Head of caudate nucleus (tissue), 42 donors: ENCODE measurements around the gene HLA-A.
A peak's percentile ranks its signal among the peaks of the same experiment; 100 is the strongest.

ENCODE experiments used
- DNase-seq, 42 donors: peaks; one replicate each; pipeline versions ENCODE4 v3.0.0 to v3.0.0-alpha.2; 2020 to 2021; ENCODE audit warnings: mixed read lengths in 7 of 42
- intact Hi-C: fragments of 100-400 bp; cut with DNase I; formaldehyde crosslinking; loops from one replicate; pipeline ENCODE4 v1.15.0; 2022

Gene HLA-A

DNA sequence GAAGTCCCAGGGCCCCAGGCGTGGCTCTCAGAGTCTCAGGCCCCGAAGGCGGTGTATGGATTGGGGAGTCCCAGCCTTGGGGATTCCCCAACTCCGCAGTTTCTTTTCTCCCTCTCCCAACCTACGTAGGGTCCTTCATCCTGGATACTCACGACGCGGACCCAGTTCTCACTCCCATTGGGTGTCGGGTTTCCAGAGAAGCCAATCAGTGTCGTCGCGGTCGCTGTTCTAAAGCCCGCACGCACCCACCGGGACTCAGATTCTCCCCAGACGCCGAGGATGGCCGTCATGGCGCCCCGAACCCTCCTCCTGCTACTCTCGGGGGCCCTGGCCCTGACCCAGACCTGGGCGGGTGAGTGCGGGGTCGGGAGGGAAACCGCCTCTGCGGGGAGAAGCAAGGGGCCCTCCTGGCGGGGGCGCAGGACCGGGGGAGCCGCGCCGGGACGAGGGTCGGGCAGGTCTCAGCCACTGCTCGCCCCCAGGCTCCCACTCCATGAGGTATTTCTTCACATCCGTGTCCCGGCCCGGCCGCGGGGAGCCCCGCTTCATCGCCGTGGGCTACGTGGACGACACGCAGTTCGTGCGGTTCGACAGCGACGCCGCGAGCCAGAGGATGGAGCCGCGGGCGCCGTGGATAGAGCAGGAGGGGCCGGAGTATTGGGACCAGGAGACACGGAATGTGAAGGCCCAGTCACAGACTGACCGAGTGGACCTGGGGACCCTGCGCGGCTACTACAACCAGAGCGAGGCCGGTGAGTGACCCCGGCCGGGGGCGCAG lies at the start of gene HLA-A:
Gene HLA-A (plus strand): TSS at position 258 of the 778 bp plus-strand sequence. CDS start 22 bp downstream, at position 280.
- intact Hi-C loops = no loop called here
- peak; percentile 77 to 98 (median 92) for DNase-seq

DNA sequence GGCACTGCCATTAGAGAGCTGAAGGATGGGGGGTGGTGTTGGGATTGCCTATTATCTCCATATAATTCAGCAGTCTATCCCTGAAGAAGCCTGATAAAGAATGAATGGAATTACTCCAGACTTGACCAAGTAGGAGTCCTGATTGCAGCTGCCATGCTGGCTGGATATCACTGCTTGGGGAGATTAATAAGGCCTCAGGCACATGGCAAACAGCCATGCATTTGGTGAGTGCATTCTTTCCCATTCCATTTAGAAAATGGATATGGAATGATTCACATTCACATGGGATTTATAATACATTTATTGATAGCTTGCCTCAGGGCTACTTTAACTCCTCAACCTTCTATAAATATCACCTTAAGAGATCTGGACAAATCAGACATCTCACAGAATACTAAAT lies 49.6 kb upstream of the HLA-A start:
- intact Hi-C loops = no loop called here
- peak in 1 of 42 donors; percentile 12 for DNase-seq

DNA sequence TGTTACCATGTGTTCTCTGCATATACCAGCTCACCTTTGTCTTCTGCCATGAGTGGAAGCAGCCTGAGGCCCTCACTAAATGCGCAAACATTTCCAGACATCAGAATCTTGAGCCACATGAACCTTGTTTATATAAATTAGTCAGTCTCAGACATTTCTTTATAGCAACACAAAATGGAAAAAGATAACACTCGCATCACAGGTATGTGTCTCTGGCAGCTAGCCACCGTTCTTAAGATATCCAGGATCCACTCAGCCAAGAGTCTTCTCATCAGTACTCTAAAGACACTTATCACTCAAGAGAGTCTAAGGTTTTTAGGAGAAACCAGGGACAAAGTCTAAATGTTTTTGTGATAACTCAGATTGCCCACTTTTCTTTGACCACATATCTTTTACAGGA lies 43.1 kb upstream of the HLA-A start:
- no peak for DNase-seq

DNA sequence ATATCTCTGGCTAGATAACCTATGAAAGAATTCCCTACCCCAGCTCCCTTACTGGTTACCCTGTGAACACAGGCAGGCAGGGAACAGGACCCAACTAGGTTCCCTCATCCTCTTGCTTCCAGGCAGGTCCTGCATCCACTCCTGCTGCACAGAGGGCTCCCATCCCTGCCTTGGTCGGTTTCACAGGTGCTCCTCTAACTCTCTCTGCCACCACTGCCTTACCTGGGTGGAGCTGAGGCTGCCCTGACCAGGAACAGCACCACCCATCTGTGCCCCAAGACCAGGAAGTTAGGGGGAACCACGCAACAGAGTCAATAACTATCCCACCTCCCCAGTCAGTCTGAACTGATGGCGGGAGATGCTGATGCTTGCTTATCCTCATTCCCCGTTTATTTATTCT lies 37.0 kb upstream of the HLA-A start:
- intact Hi-C loops = no loop called here
- DNase-seq = no peak

More for the DNA sequence above, 43.1 kb upstream of the HLA-A start:
- intact Hi-C loops = no loop called here

DNA sequence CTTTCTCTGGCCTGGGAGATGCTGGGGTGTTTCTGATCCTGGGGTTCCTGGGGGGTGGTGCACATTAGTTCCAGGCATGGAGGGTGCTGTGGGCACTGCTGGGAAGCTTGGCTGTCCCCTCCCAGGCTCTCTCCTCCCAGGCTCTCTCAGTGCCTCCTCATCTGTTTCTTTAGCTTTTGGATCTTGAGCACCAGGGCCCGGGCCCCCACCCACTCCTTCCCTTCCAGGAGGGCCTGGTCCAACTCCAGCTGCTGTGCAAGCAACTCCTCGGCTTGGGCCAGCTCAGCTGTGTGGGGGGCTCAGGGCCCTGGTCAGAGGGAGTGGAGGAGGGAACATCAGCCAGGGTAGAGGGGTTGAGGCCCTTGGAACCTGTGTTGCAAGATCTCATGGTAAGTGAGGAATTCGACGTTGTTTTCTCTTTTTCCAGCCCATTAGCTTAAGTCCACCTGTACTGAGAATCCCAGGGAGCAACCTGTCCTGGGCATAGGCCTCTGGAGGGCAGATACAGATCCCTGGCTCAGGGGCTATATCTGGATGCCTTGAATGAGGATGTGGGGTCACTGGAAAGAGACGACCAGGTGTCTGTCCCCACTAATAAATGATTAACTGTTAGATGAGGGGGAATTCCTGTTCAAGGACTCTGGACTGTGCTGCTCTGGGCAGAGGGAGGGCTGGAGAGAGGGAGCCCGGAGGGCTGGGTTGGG lies 34.5 kb upstream of the HLA-A start:
- DNase-seq = no peak
- intact Hi-C loops = no loop called here

DNA sequence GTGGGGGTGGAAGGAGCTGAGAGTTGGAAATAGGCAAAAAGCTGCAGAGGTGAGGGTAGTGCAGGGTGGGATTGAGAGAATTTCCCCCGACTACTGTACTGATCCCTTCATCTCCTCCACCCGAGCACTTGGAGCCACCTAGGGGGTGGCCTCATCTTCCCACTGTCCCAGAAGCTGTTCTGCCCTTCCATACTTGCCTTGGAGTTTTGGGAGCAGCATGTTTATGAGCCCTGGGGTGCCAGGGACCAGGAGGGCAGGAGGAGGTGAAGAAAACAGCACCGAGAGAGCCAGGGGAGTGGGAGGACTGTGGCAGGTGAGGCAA lies 34.0 kb upstream of the HLA-A start:
- intact Hi-C loops = no loop called here
- DNase-seq = peak in 1 of 42 donors; percentile 14

DNA sequence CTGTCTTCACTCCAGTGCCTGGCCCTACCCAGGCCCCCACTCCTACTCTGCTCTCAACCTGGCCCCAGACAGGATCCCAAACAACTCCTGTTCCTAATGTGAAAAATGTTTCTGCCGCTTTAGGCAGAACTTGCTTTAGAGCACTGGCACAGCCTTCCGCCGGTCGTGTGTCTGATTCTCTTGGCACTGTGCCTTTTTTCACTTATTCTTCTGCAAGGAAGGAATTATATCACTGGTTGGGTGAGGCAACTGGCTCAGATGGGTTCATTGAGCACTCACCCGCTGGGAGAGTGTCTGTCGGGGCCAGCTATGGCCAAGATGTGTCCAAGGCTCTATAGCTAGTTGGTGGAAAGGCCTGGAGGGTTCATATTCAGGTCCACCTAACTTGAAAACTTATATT lies 33.6 kb upstream of the HLA-A start:
- peak in 1 of 42 donors; percentile 7 for DNase-seq
- intact Hi-C loops = no loop called here

DNA sequence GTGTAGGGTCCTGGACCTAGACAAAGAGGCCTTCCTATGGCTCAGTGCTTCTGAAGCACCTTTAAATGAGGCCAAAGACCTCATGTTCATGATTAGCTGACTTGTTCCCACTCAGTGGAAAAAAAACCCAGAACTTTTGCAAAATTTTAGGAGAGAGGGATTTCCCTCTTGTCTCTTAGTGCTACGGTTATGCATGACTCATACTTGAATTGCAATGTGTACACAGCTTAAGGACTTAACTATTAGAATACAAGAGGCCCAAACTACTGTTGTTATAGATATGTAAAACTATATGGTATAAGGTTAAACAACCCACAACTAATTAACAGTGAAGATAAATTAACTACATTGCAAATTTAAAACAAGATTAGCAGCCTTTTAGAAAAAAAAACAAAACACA lies 32.3 kb upstream of the HLA-A start:
- intact Hi-C loops = no loop called here
- DNase-seq = no peak

DNA sequence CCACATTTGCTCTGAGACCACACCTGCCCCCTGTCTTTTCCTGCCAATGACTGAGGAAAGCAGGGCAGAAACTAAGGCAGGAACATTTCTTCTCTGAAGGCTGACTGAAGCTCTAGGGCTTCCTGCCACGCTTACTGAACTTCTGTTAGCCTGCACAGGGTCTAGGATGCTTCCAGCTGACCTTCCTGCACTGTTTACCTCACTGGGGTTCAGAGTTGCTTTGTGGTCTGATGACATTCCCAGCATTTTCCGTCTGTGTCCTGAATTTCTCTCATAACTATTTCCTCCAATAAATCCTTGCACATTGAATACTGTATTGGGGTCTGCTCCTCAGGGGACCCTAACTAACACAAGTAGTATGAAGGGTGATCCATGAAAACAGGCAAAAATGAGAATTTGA lies 29.5 kb upstream of the HLA-A start:
- no peak for DNase-seq
- intact Hi-C loops = no loop called here

DNA sequence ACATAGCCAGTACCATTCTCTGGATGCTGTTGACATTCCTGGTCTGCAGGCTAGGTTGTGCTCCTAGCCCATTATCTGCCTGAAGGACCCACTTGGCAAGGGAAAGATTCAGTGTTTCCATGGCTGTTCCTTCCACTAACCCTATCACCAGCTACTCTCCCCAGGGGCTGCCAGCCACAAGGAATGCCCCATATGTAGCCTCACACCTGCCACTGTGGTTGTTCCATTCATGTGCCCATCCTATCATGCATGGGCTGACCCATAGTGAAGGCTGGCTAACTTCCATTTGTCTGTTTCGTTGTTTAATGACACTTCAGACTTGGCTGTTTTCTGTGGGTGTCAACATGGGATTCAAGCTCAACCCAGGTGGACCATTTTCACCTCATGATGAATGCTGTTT lies 25.6 kb upstream of the HLA-A start:
- intact Hi-C loops = no loop called here
- no peak for DNase-seq

DNA sequence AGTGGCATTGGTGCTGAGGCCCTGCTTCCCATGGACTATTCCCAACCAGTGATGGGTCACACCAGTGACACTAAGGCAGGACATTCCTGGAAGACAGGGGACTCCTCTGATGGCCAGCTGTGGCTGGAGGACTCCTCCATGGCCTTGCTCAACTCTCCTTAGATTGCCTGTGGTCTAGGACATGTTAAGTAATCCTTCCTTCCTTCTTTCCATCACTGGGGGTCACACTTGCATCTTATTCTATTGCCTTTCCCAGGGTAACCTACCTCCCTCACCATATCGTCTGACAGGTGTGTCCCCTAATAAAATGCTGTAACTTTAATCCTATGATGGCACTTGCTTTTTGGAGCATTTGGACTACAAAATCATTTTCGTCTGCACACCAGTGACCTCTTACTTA lies 24.5 kb upstream of the HLA-A start:
- intact Hi-C loops = no loop called here
- DNase-seq = no peak

DNA sequence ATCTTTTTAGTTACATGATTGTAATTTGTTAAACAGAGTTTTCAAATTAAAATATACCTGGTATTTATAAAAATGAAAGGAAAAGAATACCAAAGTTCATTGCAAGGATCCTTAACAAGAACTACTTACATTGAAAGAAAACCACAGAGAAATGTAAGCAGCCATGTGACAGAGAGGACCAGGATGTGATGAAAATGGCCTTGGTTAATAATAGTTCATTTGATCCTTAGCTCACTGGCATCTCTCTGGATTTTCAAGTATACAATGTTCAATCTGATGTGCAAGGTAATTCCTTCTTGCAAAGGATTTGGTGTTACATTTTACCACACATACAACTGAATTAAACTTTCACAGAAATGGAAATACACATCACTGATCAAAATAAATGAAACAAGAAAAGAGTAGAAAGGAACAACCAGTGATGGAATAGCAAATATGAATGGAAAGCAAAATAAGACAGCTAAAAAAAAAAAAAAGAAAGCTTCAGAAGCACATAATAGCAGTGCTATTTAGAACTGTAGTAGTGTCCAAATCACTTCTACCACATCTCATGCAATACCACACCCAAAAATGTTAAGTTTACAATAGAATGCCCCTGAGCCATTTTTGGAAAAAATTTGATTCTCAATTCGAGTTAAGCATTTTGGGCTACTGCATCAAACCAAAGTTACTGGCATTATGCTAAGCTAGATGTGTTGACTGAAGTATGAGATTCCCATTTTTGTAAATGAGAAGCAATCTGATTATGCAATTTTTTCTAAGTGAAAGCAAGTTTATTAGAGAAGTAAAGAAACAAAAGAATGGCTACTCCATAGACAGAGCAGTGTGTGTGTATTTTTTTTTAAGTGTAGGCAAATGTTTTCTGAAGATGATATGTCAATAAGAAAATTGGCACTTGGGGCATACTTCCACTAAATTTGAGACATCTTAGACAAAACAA lies 22.6 kb upstream of the HLA-A start:
- no peak for DNase-seq
- intact Hi-C loops = no loop called here

DNA sequence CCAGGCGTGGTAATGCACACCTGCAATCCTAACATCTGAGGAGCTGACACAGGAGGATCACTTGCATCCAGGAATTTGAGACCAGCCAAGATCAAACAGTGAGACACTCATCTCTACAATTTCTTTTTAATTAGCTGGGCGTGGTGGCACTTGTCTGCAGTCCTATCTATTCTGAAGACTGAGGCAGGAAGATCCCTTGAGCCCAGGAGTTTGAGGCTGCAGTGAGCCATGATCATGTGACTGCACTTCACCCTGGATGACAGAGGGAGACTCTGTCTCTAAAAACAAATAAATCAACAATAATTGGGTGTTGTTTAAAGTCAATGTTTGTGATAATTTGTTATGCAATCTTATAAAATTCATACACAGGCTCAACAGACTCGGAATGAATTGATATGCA lies 18.0 kb upstream of the HLA-A start:
- intact Hi-C loops = no loop called here
- peak in 1 of 42 donors; percentile 38 for DNase-seq

DNA sequence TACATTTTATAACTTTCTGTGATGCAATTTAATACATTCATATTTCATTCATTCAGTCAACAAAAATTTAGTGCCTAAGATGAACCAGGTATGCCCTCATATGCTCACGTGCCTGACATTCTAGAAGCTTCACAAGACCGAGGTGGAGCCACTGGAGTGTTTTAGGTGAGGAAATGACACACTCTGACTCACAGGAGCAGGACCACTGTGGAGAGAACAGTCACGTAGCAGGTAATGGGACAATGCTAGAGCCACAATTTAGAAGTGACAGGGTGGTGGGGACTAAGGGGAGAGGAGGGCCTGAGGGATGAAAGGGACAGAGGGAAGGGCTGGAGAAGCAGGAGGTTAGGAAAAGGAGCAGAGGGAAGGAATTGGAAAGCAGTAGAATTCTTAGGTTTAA lies 17.6 kb upstream of the HLA-A start:
- DNase-seq = peak in 1 of 42 donors; percentile 26
- intact Hi-C loops = no loop called here

DNA sequence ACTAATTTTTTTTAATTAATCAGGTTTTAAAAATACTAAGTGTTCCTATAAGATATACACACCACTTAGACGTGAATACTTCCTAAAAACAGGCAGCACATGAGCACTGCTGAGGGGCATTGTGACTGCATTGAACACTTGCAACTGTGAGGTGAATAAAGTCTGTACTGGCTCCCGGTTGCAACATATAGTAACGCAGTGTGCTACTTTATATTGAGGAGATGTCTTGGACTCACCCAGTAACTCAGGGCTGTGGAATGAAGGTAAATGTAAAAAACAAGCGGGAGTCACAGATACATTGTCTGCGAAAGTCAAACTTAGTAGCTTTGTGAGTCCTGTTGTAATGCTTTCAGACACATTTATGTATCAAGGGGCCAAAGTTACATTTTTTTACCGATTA lies 17.0 kb upstream of the HLA-A start:
- intact Hi-C loops = no loop called here
- DNase-seq = peak in 1 of 42 donors; percentile 41

DNA sequence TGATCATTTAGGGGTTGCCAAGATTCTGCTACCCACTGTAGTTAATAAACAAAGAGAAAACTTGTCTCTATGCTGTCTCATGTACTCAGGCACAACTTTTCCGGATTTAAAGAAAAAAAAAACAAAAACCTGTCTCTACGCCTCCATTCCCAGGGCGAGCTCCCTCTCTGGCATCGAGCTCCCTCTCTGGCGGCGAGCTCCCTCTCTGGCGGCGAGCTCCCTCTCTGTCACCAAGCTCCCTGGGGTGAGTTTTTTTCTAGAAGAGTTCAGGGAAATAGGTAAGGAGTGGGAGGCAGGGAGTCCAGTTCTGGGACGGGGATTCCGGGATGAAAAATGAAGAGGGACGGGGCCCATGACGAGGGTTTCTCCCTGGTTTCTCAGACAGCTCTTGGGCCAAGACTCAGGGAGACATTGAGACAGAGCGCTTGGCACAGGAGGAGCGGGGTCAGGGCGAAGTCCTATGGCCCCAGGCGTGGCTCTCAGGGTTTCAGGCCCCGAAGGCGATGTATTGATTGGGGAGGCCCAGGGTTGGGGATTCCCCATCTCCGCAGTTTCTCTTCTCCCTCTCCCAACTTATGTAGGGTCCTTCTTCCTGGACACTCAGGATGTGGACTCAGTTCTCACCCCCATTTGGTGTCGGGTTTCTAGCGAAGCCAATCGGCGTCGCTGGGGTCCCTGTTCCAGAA lies 16.5 kb upstream of the HLA-A start:
- DNase-seq = peak in 3 of 42 donors; percentile 3 to 50 (median 45)
- intact Hi-C loops = no loop called here

DNA sequence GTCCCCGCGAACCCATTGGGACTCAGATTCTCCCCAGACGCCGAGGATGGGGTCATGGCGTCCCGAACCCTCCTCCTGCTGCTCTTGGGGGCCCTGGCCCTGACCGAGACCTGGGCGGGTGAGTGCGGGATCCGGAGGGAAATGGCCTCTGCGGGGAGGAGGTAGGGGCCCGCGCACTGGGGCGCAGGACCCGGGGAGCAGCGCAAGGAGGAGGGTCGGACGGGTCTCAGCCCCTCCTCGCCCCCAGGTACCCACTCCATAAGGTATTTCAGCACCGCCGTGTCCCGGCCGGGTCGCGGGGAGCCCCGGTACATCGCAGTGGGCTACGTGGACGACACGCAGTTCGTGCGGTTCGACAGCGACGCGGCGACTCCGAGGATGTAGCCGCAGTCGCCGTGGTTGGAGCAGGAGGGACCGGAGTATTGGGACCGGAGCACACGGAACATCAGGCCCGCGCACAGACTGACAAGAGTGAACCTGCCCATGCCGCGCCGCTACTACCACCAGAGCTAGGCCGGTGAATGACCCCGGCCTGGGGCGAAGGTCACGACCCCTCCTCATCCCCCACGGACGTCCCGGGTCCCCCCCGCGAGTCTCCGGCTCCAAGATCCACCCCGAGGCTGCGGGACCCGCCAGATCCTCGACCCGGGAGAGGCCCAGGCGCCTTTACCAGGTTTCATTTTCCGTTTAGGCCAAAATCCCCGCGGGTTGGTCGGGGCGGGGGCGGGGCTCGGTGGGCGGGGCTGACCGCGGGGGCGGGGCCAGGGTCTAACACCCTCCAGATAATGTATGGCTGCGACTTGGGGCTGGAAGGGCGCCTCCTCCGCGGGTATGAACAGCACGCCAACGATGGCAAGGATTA lies 15.7 kb upstream of the HLA-A start:
- intact Hi-C loops = no loop called here
- DNase-seq = peak; percentile 10 to 86 (median 47)

DNA sequence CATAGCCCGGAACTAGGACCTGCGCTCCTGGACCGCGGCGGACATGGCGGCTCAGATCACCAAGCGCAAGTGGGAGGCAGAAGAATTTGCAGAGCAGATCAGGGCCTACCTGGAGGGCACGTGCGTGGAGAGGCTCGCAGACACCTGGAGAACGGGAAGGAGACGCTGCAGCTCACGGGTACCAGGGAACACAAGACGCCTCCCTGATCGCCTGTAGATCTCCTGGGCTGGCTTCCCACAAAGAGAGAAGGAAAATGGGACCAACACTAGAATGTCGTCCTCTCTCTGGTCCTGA lies 15.1 kb upstream of the HLA-A start:
- no peak for DNase-seq
- intact Hi-C loops = no loop called here
